Pancreas (tissue), 10 donors: Measurements from ENCODE around the gene BAIAP3. TPM values are rescaled to one million over a fixed set of nuclear protein-coding genes. Genes with fewer than 3 reads are reported as not detected.

Source experiments
- ATAC-seq, 4 donors: fragments of 200-7000 bp; cut with Tn5 transposase; one replicate each; pipeline versions ENCODE4 v1.8.0 to v1.9.1; 2020; ENCODE audit warnings: mild to moderate bottlenecking in 4 of 4, moderate library complexity in 4 of 4
- DNase-seq, 6 donors: peaks; one replicate each; pipeline ENCODE4 v3.0.0-alpha.2; 2020
- FAIRE-seq: peaks from 2 replicates; lab custom pipeline; 2012; peaks lifted over from hg19 to GRCh38; lab: Jason Lieb, UNC
- H3K27ac ChIP-seq, 4 donors: fragments of 200-600 bp; sonication (generic); 1 replicate in 3 of 4; 2 replicates in 1 of 4; pipeline versions ENCODE4 v1.5.0 to v1.8.0; 2020
- H3K27me3 ChIP-seq, 4 donors: fragments of 200-600 bp; one replicate each; pipeline ENCODE4 v1.8.0; 2021
- H3K36me3 ChIP-seq, 3 donors: fragments of 200-600 bp; sonication (generic) in 1 of 3; one replicate each; pipeline versions ENCODE4 v1.5.0 to v1.8.0; 2020 to 2021
- H3K4me1 ChIP-seq, 3 donors: fragments of 200-600 bp; one replicate each; pipeline ENCODE4 v1.8.0; 2021
- H3K4me3 ChIP-seq, 4 donors: fragments of 200-600 bp; sonication (generic) in 2 of 4; one replicate each; pipeline versions ENCODE4 v1.5.0 to v1.8.0; 2020 to 2021
- H3K9me3 ChIP-seq, 4 donors: fragments of 200-600 bp; one replicate each; pipeline ENCODE4 v1.8.0; 2021
- WGBS, 2 donors: extraction: QIAGEN DNeasy Blood & Tissue Kit; methylation state at CpG; one replicate each; pipeline ENCODE4 v1.1.7; 2013; 5-methylcytosine and 5-hydroxymethylcytosine counted together
- intact Hi-C, 3 donors: fragments of 100-400 bp; cut with DNase I; formaldehyde crosslinking; loops; one replicate each; pipeline versions ENCODE4 v1.11.1 to v1.14.2; 2022
- polyA plus RNA-seq, 2 donors: library from polyadenylated mRNA; stranded (reverse); fragments of 200-250 nt; gene quantifications; one replicate each; pipeline ENCODE4 v1.2.3, GENCODE V29; 2013
- total RNA-seq, 6 donors: library from RNA; stranded (reverse); fragmentation: NEBNext Ultra II Directional in 4 of 6; extraction: Animal tissue kit (Norgen Biotek cat#: 25700) in 4 of 6; gene quantifications; one replicate each; pipeline versions ENCODE4 v1.2.1 to v1.2.4, GENCODE V29; 2021 to 2023
- TF ChIP-seq, protein P1 (sequence below), 4 donors: fragments of 200-600 bp; sonication (generic) in 3 of 4; IDR thresholded peaks; one replicate each; pipeline versions ENCODE4 v1.5.0 to v1.8.0; 2021; ENCODE audit warnings: antibody characterized with exemption in 4 of 4
- donor health status: healthy with polysubstance abuse.
- donor health status: DM: no; HTN: no; CAD: no; lungs with moderate emphysema.
- donor health status: DM: no; HTN: no; CAD: no.
- donor health status: control.
- donor health status: control.
- donor health status: Bipolar disorder and iron deficiency.
- donor health status: DM: yes; HTN: yes; CAD: no.
- donor health status: DM: no; HTN: no; CAD: no.
- donor health status: DM: no; HTN: no; CAD: no.
- donor health status: DM: yes; HTN: yes; CAD: no.

The BAIAP3 gene
- total and polyA plus RNA-seq, 8 donors: 2.1 to 110 (median 12.6) TPM

DNA sequence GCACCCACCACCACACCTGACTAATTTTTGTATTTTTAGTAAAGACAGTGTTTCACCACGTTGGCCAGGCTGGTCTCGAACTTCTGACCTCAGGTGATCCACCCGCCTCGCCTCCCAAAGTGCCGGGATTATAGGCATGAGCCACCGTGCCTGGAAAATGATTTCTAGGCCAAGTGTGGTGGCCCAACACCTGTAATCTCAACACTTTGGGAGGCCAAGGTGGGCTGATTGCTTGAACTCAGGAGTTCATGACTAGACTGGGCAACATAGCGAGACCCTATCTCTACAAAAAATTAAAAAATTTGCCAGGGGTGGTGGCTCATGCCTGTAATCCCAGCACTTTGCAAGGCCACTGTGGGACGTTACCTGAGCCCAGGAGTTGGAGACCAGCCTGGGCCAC is 11.0 kb upstream of the BAIAP3 start:
- H3K4me1 ChIP-seq: no peaks in the 10 kb centered on the region
- no peak for DNase-seq
- no peak for FAIRE-seq
- 96 to 98% methylated on average over 8 of the region's 8 CpGs for WGBS, 2 donors
- no peaks in the 10 kb centered on the region for H3K27me3 ChIP-seq
- H3K36me3 ChIP-seq: peaks cover 8 to 62% (median 27%) of the 10 kb centered on the region in 3 donors
- intact Hi-C loops: no loop called here
- no peak for ATAC-seq
- H3K9me3 ChIP-seq: no peaks in the 10 kb centered on the region
- no peak overlapping the region for H3K27ac ChIP-seq
- TF ChIP-seq, protein P1, sequence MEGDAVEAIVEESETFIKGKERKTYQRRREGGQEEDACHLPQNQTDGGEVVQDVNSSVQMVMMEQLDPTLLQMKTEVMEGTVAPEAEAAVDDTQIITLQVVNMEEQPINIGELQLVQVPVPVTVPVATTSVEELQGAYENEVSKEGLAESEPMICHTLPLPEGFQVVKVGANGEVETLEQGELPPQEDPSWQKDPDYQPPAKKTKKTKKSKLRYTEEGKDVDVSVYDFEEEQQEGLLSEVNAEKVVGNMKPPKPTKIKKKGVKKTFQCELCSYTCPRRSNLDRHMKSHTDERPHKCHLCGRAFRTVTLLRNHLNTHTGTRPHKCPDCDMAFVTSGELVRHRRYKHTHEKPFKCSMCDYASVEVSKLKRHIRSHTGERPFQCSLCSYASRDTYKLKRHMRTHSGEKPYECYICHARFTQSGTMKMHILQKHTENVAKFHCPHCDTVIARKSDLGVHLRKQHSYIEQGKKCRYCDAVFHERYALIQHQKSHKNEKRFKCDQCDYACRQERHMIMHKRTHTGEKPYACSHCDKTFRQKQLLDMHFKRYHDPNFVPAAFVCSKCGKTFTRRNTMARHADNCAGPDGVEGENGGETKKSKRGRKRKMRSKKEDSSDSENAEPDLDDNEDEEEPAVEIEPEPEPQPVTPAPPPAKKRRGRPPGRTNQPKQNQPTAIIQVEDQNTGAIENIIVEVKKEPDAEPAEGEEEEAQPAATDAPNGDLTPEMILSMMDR (IDR thresholded peaks at IDR 0.05): no peak
- no peak overlapping the region for H3K4me3 ChIP-seq

DNA sequence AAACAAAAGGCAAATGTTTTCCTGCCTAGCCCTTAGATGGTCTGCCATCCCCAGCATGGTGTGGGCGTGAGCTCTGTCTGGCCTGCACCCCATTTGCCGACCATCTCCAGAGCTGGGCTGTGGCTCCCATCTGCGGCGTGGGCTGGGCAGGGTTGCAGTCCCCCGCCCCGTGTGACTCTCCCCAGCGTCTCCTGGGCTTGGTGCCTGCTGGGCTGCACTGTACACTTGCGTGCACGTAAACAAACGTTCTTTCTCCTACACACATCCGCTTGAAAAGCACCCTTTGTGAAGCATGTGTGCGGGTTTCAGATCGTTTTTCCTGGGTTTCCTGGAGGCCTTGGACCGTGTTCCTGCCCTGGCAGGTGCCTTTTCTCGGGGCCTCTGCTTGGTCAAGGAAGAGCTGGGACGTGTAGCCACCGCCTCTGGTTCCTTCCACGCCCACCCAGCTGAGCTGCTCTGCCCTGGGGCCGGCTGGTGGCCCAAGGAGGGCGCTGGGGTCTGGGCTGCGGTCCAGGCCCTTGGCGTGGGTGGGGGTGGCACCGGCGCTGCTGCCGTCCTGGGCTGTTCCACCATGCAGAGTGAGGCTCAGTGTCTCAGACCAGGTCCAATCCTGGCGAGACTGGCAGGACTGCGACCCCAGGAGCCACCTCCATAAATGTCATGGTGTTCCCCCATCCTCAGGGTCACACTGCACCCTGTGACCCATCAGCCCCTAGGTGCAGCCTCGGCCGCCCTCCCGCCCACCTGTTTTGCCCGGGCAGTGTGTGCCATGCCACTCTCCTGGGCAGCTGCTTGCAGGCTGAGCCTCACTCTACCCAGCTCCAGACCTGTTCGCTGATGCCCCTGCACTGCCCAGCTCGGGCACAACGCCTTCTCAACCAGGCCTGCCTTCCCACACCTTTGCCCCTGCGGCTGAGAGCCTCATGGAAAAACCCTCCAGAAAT is 9.9 kb upstream of the BAIAP3 start:
- no peaks in the 10 kb centered on the region for H3K9me3 ChIP-seq
- H3K36me3 ChIP-seq: peaks cover 8 to 50% (median 19%) of the 10 kb centered on the region in 3 donors
- no peak for FAIRE-seq
- TF ChIP-seq, protein P1 (IDR thresholded peaks at IDR 0.05): no peak
- no peak overlapping the region for H3K4me3 ChIP-seq
- 88% methylated on average over 35 of the region's 35 CpGs for WGBS, 2 donors
- DNase-seq: no peak
- intact Hi-C loops: no loop called here
- H3K4me1 ChIP-seq: no peaks in the 10 kb centered on the region
- H3K27me3 ChIP-seq: no peaks in the 10 kb centered on the region
- ATAC-seq: peak in 1 of 4 donors; percentile 10
- no peak overlapping the region for H3K27ac ChIP-seq

DNA sequence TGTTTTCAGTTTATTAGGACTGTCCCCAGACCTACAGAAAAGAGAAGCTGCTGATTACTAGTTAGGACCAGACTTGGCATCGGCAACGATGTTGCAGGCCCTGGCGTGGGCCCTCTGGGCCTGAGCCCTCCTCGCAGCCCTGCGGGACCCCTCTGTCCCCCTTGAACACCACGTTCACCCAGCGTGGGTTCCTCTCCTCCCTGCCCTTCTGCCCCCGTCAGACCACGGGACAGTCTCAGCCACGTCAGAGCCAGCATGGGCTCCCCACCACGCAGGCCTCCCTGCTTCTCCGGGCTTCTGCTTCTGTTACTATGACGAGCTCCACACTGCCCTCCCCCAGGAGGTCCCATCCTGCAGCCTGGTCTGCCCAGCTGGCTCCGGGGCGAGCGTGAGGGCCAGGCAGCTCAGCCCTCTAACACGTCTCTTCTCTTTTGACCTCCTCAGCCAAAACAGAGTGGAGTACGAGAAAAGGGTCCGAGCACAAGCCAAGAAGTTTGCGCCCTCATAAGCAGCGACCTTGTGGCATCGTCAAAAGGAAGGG is 9.1 kb upstream of the BAIAP3 start:
- H3K27ac ChIP-seq: no peak overlapping the region
- TF ChIP-seq, protein P1 (IDR thresholded peaks at IDR 0.05): no peak
- no peak for ATAC-seq
- no peaks in the 10 kb centered on the region for H3K27me3 ChIP-seq
- no peak for FAIRE-seq
- peaks cover 8 to 42% (median 17%) of the 10 kb centered on the region in 3 donors for H3K36me3 ChIP-seq
- DNase-seq: no peak
- no peaks in the 10 kb centered on the region for H3K9me3 ChIP-seq
- WGBS, 2 donors: 86 to 88% methylated on average over 22 of the region's 22 CpGs
- intact Hi-C loops: no loop called here
- H3K4me3 ChIP-seq: no peak overlapping the region
- no peaks in the 10 kb centered on the region for H3K4me1 ChIP-seq

DNA sequence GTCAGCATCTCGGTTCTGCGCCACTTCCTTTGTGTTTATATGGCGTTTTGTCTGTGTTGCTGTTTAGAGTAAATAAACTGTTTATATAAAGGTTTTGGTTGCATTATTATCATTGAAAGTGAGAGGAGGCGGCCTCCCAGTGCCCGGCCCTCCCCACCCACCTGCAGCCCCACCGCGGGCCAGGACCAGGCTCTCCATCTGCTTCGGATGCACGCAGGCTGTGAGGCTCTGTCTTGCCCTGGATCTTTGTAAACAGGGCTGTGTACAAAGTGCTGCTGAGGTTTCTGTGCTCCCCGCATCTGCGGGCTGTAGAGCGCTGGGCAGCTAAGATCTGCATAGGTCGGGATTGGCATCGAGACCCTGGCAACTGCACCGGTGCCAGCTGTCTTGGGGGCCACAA is 8.2 kb upstream of the BAIAP3 start:
- Histone ChIP-seq H3K27ac (no peak overlapping the region), H3K9me3 (no peaks in the 10 kb centered on the region), H3K27me3 (no peaks in the 10 kb centered on the region), H3K4me1 (no peaks in the 10 kb centered on the region), H3K4me3 (no peak overlapping the region), H3K36me3 (peaks cover 3 to 33% (median 16%) of the 10 kb centered on the region in 3 donors)
- TF ChIP-seq, protein P1 (IDR thresholded peaks at IDR 0.05): no peak
- intact Hi-C loops: no loop called here
- ATAC-seq (no peak), FAIRE-seq (no peak), DNase-seq (no peak)
- WGBS, 2 donors: 91 to 92% methylated on average over 15 of the region's 15 CpGs
